ENCODE results near the gene PPP1R16B.

DNA sequence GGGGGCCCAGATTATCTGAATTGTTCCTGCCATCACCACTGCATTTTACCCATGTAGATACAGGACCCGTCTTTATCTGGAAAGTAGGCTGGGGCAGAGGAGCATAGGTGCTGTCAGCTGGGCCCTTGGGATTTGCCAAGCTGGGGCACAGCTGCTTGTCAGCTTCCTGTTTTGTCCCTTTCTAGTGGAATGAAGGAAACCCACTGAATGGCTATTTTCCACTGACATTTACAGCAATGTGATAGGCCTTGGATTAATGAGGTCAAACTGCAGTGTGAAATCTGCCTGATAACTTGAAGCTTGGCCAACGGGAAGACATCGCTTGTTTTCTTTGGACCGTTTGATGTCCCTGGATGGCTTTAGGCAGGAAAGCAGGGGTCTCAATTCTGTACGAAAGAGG, 6.7 kb downstream of the PPP1R16B start:
- TF ChIP-seq CTCF (IDR thresholded peaks at IDR 0.05; ENCODE audit: low read depth, low read length, poor library complexity, severe bottlenecking) (no peak), EZH2phosphoT487 (IDR thresholded peaks at IDR 0.05; ENCODE audit: borderline replicate concordance, low read length) (no peak)
